ENCODE measurements around the gene SARS1. TPM values are rescaled to one million over a fixed set of nuclear protein-coding genes. Genes with fewer than 3 reads are reported as not detected.

The SARS1 gene
- total RNA-seq, 2 experiments from 2014 or later: 277 to 290 TPM

- H3K4me2 ChIP-seq (ENCODE audit: low read length): no peak overlapping the region
- POLR2A ChIA-PET: no interaction called here
- H3K9me3 ChIP-seq (ENCODE audit: low read length): no peaks in the 10 kb centered on the region
- peaks cover 4% of the 10 kb centered on the region for H3K4me1 ChIP-seq (ENCODE audit: insufficient read depth, low read length, poor library complexity, severe bottlenecking)
- H2AFZ ChIP-seq (ENCODE audit: low read length): no peak overlapping the region
- no peak overlapping the region for H3K4me3 ChIP-seq (ENCODE audit: low read depth, low read length, poor library complexity, severe bottlenecking)
- H4K20me1 ChIP-seq (ENCODE audit: insufficient read depth, low read length): no peaks in the 10 kb centered on the region
- DNase-seq (ENCODE audit: low spot score): no peak
- no TSS peak for BruUV-seq (replicated peaks)
- CTCF ChIA-PET (ENCODE audit: unreplicated experiment): no interaction called here
- peaks cover 17% of the 10 kb centered on the region for H3K36me3 ChIP-seq (ENCODE audit: insufficient read depth, low read length)
- no peaks in the 10 kb centered on the region for H3K79me2 ChIP-seq (ENCODE audit: insufficient read depth, low read depth, low read length)
- H3K9me2 ChIP-seq (ENCODE audit: insufficient read depth, low read length): no peaks in the 10 kb centered on the region
- intact Hi-C loops (cut with micrococcal nuclease; ENCODE audit: unreplicated experiment): no loop called here
- TF ChIP-seq EZH2phosphoT487 (IDR thresholded peaks at IDR 0.05; ENCODE audit: borderline replicate concordance, low read depth, low read length): no peak
- TF ChIP-seq CTCF (conservative IDR thresholded peaks at IDR 0.05; ENCODE audit: low read length): no peak
- H3K27ac ChIP-seq (ENCODE audit: low read depth, low read length, poor library complexity, severe bottlenecking): no peak overlapping the region
Observed at GRCh38 chr1:109274533-109275476, 61.1 kb downstream of the SARS1 start.

DNA sequence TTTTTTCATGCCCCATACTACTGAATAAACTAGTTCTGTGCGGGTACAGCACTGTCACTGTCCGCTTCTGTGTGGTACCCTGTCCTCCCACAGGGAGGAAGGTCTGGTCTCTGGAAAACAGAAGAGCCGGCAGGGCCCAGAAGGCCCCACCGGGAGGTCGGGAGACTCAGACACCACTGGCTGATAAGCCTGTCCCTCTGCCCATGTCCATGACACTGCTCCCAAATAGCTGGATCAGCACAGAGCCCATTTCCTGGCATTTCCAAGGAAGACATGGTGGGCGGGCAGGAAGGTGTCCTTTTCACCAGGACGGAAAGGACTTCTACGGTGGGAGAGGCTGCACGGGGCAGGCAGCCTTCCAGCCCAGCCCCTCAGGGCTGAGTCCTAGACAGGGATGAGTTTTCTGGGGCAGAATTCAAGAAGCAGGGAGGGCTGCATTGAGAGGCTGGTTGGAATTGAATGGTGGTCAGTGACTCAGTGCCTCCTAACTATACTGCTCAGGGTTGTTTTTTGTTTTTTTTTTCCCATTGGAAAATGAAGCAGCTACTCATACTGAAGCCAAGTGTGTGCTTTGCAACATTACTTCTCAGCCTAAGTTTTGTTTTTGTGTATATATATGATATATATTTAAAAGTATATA is 62.1 kb downstream of the SARS1 start:
- intact Hi-C loops (cut with micrococcal nuclease; ENCODE audit: unreplicated experiment): no loop called here
- no TSS peak for BruUV-seq (replicated peaks)
- POLR2A ChIA-PET: interaction anchor here (1.2 to 5.5 kb wide), 3 partner anchors 22 to 122 kb away, joined by 3 to 55 read pairs (median 5); partner anchors contain the start of gene SORT1

More for the DNA sequence above, 62.1 kb downstream of the SARS1 start:
- H4K20me1 ChIP-seq (ENCODE audit: insufficient read depth, low read length): no peaks in the 10 kb centered on the region
- H3K27ac ChIP-seq (ENCODE audit: low read depth, low read length, poor library complexity, severe bottlenecking): no peak overlapping the region
- H3K79me2 ChIP-seq (ENCODE audit: insufficient read depth, low read depth, low read length): no peaks in the 10 kb centered on the region
- peaks cover 26% of the 10 kb centered on the region for H3K36me3 ChIP-seq (ENCODE audit: insufficient read depth, low read length)
- no peaks in the 10 kb centered on the region for H3K9me3 ChIP-seq (ENCODE audit: low read length)
- no peak overlapping the region for H3K4me3 ChIP-seq (ENCODE audit: low read depth, low read length, poor library complexity, severe bottlenecking)
- no peak overlapping the region for H2AFZ ChIP-seq (ENCODE audit: low read length)
- DNase-seq (ENCODE audit: low spot score): no peak
- TF ChIP-seq EZH2phosphoT487 (IDR thresholded peaks at IDR 0.05; ENCODE audit: borderline replicate concordance, low read depth, low read length) (no peak), CTCF (conservative IDR thresholded peaks at IDR 0.05; ENCODE audit: low read length) (no peak)
- no peak overlapping the region for H3K4me2 ChIP-seq (ENCODE audit: low read length)
- CTCF ChIA-PET (ENCODE audit: unreplicated experiment): interaction anchor here (1.0 to 1.7 kb wide), 2 partner anchors 111 to 122 kb away, joined by 3 to 12 read pairs; partner anchors contain the start of gene SORT1
- no peaks in the 10 kb centered on the region for H3K9me2 ChIP-seq (ENCODE audit: insufficient read depth, low read length)
- peaks cover 4% of the 10 kb centered on the region for H3K4me1 ChIP-seq (ENCODE audit: insufficient read depth, low read length, poor library complexity, severe bottlenecking)
